CD4-positive, CD25-positive, alpha-beta regulatory T cell (primary cell): ENCODE measurements around the gene NOTCH4. TPM values are rescaled to one million over a fixed set of nuclear protein-coding genes. Genes with fewer than 3 reads are reported as not detected.

Experiments used
- ATAC-seq, 2 donors: fragments of 150-1000 bp; cut with Tn5 transposase; one replicate each; pipeline ENCODE4 v1.10.0; 2021; ENCODE audit warnings: low read depth in 2 of 2, moderate number of reproducible peaks in 2 of 2, moderate library complexity in 1 of 2
- DNase-seq, 3 donors: peaks; one replicate each; pipeline versions ENCODE4 v3.0.0 to v3.0.0-alpha.2; 2012 to 2022; ENCODE audit warnings: mixed read lengths in 1 of 3
- H3K27ac ChIP-seq: one replicate; pipeline ENCODE4 v1.7.0; 2013; ENCODE audit warnings: mild to moderate bottlenecking, low read length; ENCODE audit not compliant: insufficient read depth, poor library complexity, severe bottlenecking
- H3K27me3 ChIP-seq: one replicate; pipeline ENCODE4 v1.7.0; 2013; ENCODE audit warnings: low read length; ENCODE audit not compliant: control insufficient read depth, insufficient read depth
- H3K36me3 ChIP-seq: one replicate; pipeline ENCODE4 v1.7.0; 2013; ENCODE audit warnings: mild to moderate bottlenecking, low read length, moderate library complexity; ENCODE audit not compliant: control insufficient read depth, insufficient read depth
- H3K4me1 ChIP-seq: 2 replicates; pipeline ENCODE4 v1.7.0; 2013; ENCODE audit warnings: mild to moderate bottlenecking, low read length; ENCODE audit not compliant: insufficient read depth, control insufficient read depth, poor library complexity, severe bottlenecking
- H3K4me3 ChIP-seq: one replicate; pipeline ENCODE4 v1.7.0; 2013; ENCODE audit warnings: low read depth, mild to moderate bottlenecking, low read length, moderate library complexity
- H3K9me3 ChIP-seq, 2 experiments: 1 replicate in 1 of 2; 2 replicates in 1 of 2; pipeline ENCODE4 v1.7.0; 2013; ENCODE audit warnings: low read length in 2 of 2, mild to moderate bottlenecking in 1 of 2, moderate library complexity in 1 of 2; ENCODE audit not compliant: control insufficient read depth in 2 of 2
- H3K27ac Mint-ChIP-seq, 3 donors: one replicate each; pipeline ENCODE4 v1.8.0; 2020 to 2022; ENCODE audit warnings: mild to moderate bottlenecking in 3 of 3, mixed read lengths in 3 of 3, moderate library complexity in 2 of 3
- H3K27me3 Mint-ChIP-seq: one replicate; pipeline ENCODE4 v1.8.0; 2022; ENCODE audit warnings: mild to moderate bottlenecking, mixed read lengths
- H3K36me3 Mint-ChIP-seq: one replicate; pipeline ENCODE4 v1.8.0; 2020; ENCODE audit warnings: mixed read lengths
- H3K4me1 Mint-ChIP-seq, 4 donors: one replicate each; pipeline ENCODE4 v1.8.0; 2020 to 2022; ENCODE audit warnings: mixed read lengths in 4 of 4, mild to moderate bottlenecking in 1 of 4
- H3K4me3 Mint-ChIP-seq, 4 donors: one replicate each; pipeline ENCODE4 v1.8.0; 2020 to 2022; ENCODE audit warnings: mild to moderate bottlenecking in 4 of 4, mixed read lengths in 4 of 4, moderate library complexity in 3 of 4
- H3K9me3 Mint-ChIP-seq, 7 donors: one replicate each; pipeline ENCODE4 v1.8.0; 2020 to 2022; ENCODE audit warnings: mixed read lengths in 7 of 7, mild to moderate bottlenecking in 3 of 7, moderate library complexity in 2 of 7
- polyA plus RNA-seq, 4 donors: library from polyadenylated mRNA; unstranded; fragments of 300-500 nt; fragmentation: Illumina TruSeq; gene quantifications; one replicate each; pipeline ENCODE4 v1.2.3, GENCODE V29; 2021
- total RNA-seq: library from RNA; stranded (reverse); gene quantifications from one replicate; pipeline ENCODE4 v1.2.3, GENCODE V29; 2022

The NOTCH4 gene
- total and polyA plus RNA-seq, 5 donors from 2014 or later: 0.36 to 0.86 (median 0.63) TPM; not detected in 1

DNA sequence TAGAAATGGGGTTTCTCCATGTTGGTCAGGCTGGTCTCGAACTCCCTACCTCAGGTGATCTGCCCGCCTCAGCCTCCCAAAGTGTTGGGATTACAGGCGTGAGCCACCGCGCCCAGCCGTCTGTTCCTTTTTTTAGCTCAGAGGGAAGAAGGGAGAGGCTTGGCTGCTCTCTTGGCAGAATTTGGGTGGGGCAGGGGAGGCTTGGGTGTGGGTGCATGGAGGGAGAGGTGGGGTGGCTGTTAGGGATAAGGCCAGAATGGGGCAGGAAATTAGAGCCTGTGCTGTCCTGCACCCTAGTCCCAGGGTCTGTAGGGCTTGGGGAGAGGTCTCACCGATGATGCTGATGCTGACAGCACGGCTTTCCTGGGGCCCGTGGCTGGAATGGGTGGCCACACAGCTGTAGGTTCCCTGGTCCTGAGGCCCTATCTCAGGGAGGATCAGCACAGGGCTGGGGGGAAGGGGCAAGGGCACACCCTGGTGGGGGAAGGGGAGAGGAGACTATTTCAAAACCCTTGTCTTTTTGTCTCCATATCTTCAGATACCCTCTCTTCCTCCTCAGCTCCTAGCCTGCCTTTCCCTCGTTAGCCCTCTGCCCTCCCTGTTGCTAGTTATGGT lies 41.8 kb downstream of the NOTCH4 start:
- Mint-ChIP-seq H3K36me3 (peaks cover 34% of the 10 kb centered on the region), H3K9me3 (no peaks in the 10 kb centered on the region), H3K4me1 (peaks cover 7 to 71% (median 40%) of the 10 kb centered on the region in 4 donors), H3K4me3 (no peak overlapping the region), H3K27ac (no peak overlapping the region), H3K27me3 (no peaks in the 10 kb centered on the region)
- peaks cover 34% of the 10 kb centered on the region for H3K4me1 ChIP-seq
- DNase-seq: no peak
- no peak overlapping the region for H3K27ac ChIP-seq
- no peaks in the 10 kb centered on the region for H3K27me3 ChIP-seq
- H3K36me3 ChIP-seq: peaks cover 34% of the 10 kb centered on the region
- H3K9me3 ChIP-seq: no peaks in the 10 kb centered on the region
- no peak overlapping the region for H3K4me3 ChIP-seq
- no peak for ATAC-seq

DNA sequence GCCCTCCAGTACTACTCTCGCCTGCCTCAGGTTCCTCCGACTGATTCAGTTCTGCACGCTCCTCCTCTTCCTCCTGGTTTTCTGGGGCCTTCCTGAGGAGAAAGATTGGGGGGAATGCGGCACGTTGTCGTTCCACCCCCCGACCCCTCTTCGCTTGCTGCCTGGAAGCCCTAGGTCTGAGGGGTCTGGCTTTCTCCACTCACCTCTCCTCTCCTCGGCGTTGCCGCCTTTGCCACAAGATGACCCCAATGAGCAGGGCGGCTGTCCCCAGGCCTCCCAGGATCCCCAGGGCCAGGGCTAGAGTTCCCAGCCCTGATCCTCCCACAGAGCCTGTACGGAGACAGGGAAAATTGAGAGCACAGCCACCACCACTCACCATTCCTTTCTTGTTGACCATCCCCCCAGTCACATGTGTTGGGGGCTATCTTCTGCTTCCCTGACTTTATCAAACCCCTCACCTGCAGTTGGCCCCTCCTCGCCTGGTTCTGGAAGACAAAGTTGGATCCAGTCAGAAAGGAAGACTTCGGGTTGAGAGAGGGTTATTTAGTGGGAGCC lies 42.6 kb downstream of the NOTCH4 start:
- Mint-ChIP-seq H3K27ac (peak overlapping the region in 1 of 3 donors; percentile 79), H3K36me3 (peaks cover 26% of the 10 kb centered on the region), H3K4me1 (peaks cover 6 to 71% (median 40%) of the 10 kb centered on the region in 4 donors), H3K4me3 (peak overlapping the region in 1 of 4 donors; percentile 69), H3K27me3 (no peaks in the 10 kb centered on the region), H3K9me3 (no peaks in the 10 kb centered on the region)
- no peaks in the 10 kb centered on the region for H3K27me3 ChIP-seq
- no peak for DNase-seq
- ATAC-seq: no peak
- H3K9me3 ChIP-seq: no peaks in the 10 kb centered on the region
- no peak overlapping the region for H3K27ac ChIP-seq
- no peak overlapping the region for H3K4me3 ChIP-seq
- peaks cover 27% of the 10 kb centered on the region for H3K36me3 ChIP-seq
- peaks cover 34% of the 10 kb centered on the region for H3K4me1 ChIP-seq

DNA sequence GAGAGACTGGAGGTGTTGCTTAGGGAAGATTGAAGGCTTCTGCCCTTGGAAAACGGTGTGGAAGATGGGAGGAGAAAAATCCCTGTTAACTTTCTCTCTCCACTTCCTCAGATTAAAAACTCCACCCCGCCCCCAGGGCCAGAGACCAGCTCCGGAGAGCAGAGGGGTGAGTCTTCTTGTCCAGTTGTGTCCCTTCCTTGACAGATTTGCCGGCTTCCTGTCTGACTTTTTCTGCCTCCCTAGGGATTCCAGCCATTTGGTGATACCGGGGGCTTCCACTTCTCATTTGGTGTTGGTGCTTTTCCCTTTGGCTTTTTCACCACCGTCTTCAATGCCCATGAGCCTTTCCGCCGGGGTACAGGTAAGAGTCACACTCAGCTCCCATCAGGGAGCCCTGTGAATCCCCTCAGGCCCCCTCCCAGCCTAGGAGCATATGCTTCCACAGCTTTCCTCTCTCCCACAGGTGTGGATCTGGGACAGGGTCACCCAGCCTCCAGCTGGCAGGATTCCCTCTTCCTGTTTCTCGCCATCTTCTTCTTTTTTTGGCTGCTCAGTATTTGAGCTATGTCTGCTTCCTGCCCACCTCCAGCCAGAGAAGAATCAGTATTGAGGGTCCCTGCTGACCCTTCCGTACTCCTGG lies 44.0 kb downstream of the NOTCH4 start:
- no peak overlapping the region for H3K4me3 ChIP-seq
- Mint-ChIP-seq H3K4me3 (peak overlapping the region; percentile 69 to 98 (median 90)), H3K27me3 (no peaks in the 10 kb centered on the region), H3K4me1 (peaks cover 6 to 72% (median 33%) of the 10 kb centered on the region in 4 donors), H3K9me3 (no peaks in the 10 kb centered on the region), H3K27ac (peak overlapping the region; percentile 15 to 73 (median 64)), H3K36me3 (peaks cover 19% of the 10 kb centered on the region)
- no peak for DNase-seq
- H3K36me3 ChIP-seq: peaks cover 27% of the 10 kb centered on the region
- ATAC-seq: no peak
- no peaks in the 10 kb centered on the region for H3K9me3 ChIP-seq
- H3K4me1 ChIP-seq: peaks cover 43% of the 10 kb centered on the region
- peak overlapping the region; percentile 97 for H3K27ac ChIP-seq
- H3K27me3 ChIP-seq: no peaks in the 10 kb centered on the region

DNA sequence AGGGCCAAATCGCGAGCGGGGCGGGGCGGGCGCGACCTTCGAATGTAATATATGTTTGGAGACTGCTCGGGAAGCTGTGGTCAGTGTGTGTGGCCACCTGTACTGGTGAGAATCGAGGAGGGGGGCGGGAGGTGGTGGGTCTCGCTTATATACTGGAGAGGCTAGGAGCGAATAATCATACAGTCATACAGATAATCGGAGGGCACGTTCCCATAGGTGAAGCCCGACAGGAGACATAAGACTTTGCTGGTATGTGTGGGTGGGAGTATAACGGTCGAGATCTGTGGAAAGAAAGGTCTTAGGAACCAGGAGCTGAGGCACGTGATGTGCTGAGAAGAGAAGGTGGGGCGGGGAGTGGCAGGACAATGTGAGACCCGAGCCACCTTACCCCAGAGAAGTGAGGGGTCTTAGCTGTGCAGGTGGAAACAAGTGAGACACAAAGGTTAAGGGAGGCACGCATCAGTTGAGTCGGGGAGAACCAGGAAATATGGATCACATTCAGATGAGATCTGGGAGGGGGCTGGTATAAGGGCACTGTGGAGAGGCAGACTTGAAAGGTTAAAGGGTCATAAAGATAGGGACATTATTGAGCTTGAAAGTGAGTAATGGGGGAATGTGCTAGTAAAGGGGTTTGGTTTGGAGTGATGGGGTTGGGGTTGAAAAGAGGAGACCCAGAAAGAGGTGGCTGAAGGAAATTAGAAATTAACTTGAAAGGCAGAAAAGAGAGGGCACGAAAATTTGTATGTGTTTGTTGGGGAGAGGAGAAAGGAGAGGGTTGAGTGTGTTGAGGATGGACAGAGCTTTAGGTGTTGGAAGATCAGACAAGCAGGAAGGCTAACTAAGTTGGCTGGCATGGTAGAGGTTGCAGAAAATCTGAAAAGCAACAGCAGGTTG lies 45.1 kb downstream of the NOTCH4 start:
- H3K9me3 ChIP-seq: no peaks in the 10 kb centered on the region
- H3K27ac ChIP-seq: peak overlapping the region; percentile 97
- H3K9me3 Mint-ChIP-seq: no peaks in the 10 kb centered on the region
- H3K36me3 Mint-ChIP-seq: peaks cover 19% of the 10 kb centered on the region
- peak overlapping the region; percentile 86 to 98 (median 98) for H3K4me3 Mint-ChIP-seq
- H3K27ac Mint-ChIP-seq: peak overlapping the region; percentile 95 to 98 (median 97)
- no peaks in the 10 kb centered on the region for H3K27me3 Mint-ChIP-seq
- peaks cover 25% of the 10 kb centered on the region for H3K36me3 ChIP-seq
- H3K4me3 ChIP-seq: peak overlapping the region; percentile 94
- H3K27me3 ChIP-seq: no peaks in the 10 kb centered on the region
- peaks cover 6 to 76% (median 36%) of the 10 kb centered on the region in 4 donors for H3K4me1 Mint-ChIP-seq
- ATAC-seq (no peak), DNase-seq (no peak)
- peaks cover 52% of the 10 kb centered on the region for H3K4me1 ChIP-seq

DNA sequence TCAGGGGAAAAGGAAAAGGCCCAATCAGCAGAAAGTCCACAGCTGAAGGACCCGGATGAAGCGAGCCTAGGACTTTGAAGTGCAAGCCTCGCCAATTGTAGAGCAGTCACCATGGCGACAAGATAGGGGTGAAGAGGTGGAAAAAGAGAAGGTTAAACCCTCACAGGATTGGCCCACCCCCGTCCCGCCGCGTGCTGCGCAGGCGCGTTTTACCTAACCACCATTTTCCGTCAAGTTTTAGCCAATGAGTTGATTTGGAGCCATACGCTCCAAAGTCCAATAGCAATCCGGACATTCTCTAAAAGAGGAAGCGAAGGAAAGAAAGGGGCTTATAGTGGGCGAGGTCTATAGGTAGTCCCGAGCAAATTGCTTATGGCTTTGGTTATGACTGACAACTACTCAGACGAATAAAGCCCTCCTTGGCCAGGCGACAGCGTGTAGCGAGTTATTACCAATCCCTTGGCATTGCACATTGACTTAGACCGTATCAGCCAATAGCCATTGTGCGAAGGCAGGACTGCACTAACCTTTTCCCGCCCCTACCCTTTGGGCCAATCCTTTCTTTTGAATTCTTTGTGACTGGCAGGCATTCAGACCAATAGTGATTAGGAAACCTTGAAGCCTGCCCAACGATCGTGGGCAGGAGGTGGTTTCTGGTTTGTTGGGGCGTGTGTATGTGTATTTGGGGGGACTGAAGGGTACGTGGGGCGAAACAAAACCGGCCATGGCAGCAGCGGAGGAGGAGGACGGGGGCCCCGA lies 45.9 kb downstream of the NOTCH4 start, which contains the start of gene RNF5:
Gene RNF5, plus strand, starts transcription at position 618 of the 759 bp plus-strand sequence. Its CDS starts 107 bp downstream, at position 725.
- Mint-ChIP-seq H3K36me3 (peaks cover 19% of the 10 kb centered on the region), H3K4me3 (peak within 1 kb of the TSS; percentile 86 to 98 (median 98)), H3K4me1 (peaks cover 6 to 84% (median 42%) of the 10 kb centered on the region in 4 donors), H3K27me3 (no peaks in the 10 kb centered on the region), H3K9me3 (no peaks in the 10 kb centered on the region), H3K27ac (peak within 1 kb of the TSS; percentile 95 to 98 (median 97))
- Histone ChIP-seq H3K4me1 (peaks cover 48% of the 10 kb centered on the region), H3K4me3 (peak within 1 kb of the TSS; percentile 94), H3K27me3 (no peaks in the 10 kb centered on the region), H3K27ac (peak within 1 kb of the TSS; percentile 97), H3K9me3 (no peaks in the 10 kb centered on the region), H3K36me3 (peaks cover 17% of the 10 kb centered on the region)
- DNase-seq: peak; percentile 96 to 100 (median 98)
- peak; percentile 84 to 87 for ATAC-seq

DNA sequence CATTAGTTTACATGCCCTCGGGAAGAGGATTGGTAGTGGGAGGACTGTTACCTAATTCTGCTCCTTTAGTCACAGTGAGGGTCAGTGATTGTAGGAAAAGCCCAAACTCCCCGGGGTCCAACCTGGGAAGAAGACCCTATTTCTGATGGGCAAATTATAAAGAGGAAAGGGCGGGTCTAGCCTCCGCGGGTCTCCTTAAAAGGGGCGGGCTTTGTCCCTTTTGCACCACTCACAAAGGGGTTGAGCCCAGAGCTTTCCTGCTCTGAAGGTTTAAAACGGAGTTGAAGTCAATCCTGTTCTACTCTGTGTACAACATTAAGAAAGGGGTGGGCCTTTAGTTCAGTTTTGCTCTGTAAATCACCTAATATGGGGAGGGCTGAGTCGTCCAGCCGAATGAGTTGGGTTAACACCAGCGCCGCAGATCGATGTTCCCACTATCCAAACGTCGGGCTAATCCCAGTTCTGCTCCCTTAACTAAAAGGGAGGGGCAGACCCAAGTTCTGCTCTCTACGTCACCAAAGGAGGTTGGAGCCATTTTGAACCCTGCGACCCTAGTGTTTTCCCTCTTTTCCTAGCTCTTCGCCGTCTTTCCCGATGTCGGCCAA lies 46.6 kb downstream of the NOTCH4 start:
- H3K27ac ChIP-seq: peak overlapping the region; percentile 97
- Mint-ChIP-seq H3K27me3 (no peaks in the 10 kb centered on the region), H3K27ac (peak overlapping the region; percentile 95 to 98 (median 97)), H3K9me3 (no peaks in the 10 kb centered on the region), H3K36me3 (peaks cover 19% of the 10 kb centered on the region), H3K4me1 (peaks cover 6 to 86% (median 46%) of the 10 kb centered on the region in 4 donors), H3K4me3 (peak overlapping the region; percentile 86 to 98 (median 98))
- H3K27me3 ChIP-seq: no peaks in the 10 kb centered on the region
- peak overlapping the region; percentile 90 for H3K4me3 ChIP-seq
- DNase-seq: peak in 1 of 3 donors; percentile 75
- H3K36me3 ChIP-seq: peaks cover 14% of the 10 kb centered on the region
- no peak for ATAC-seq
- no peaks in the 10 kb centered on the region for H3K9me3 ChIP-seq
- peaks cover 47% of the 10 kb centered on the region for H3K4me1 ChIP-seq
